Astrocyte of the spinal cord (primary cell): ENCODE measurements around the gene ACSF3.
A peak's percentile ranks its signal among the peaks of the same experiment; 100 is the strongest.

Experiments used
- DNase-seq: peaks from one replicate; pipeline ENCODE4 v3.0.0; 2011; ENCODE audit warnings: low read depth, low spot score
- H3K4me3 ChIP-seq: 2 replicates; pipeline ENCODE4 v1.5.1; 2011; ENCODE audit warnings: low read depth, mild to moderate bottlenecking, low read length, moderate library complexity
- in situ Hi-C: cut with HindIII; loops from 2 replicates; pipeline ENCODE4 v1.10.0; 2017; ENCODE audit warnings: low sequenced_read_pairs
- TF ChIP-seq, protein P1 (sequence below): IDR thresholded peaks from 2 replicates; pipeline ENCODE4 v1.5.1; 2012; ENCODE audit warnings: low read depth, mild to moderate bottlenecking, low read length, inconsistent platforms

The ACSF3 gene

DNA sequence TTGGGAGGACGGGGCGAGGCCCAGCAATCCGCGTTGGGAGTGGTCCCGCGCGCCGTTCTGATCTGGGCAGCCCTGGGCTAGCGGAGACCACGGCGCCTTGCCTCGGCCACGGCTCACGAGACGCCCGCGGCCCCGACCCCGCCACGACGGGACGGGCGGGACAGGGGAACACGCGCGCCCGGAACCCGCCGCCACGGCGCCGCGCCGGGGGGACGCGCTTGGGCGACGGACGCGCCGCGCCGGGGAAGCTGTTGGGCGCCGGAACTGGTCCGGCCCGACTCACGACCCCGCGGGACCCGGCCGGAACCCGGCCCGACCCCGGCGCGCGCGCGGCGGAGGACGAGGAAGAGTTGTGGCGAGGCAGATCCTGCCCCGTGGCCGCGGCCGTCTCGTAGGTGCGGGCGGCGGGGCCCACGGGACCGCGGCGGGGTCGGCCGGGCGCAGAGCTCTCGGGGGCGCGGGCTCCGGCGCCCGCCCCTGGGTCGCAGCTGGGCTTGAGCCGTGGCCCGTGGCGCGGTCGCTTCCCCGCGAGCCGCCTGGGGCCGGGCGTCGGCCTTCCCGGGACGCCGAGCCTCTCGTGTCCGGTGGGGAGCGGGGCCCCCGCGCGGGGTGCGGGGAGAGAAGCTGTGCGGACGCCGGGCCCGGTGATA lies at the start of gene ACSF3:
ACSF3 (plus strand) TSS at position 251 of the 650 bp plus-strand sequence. CDS start 6,830 bp downstream, outside the sequence.
- H3K4me3 ChIP-seq, result peak within 1 kb of the TSS; percentile 72
- TF ChIP-seq, protein P1, sequence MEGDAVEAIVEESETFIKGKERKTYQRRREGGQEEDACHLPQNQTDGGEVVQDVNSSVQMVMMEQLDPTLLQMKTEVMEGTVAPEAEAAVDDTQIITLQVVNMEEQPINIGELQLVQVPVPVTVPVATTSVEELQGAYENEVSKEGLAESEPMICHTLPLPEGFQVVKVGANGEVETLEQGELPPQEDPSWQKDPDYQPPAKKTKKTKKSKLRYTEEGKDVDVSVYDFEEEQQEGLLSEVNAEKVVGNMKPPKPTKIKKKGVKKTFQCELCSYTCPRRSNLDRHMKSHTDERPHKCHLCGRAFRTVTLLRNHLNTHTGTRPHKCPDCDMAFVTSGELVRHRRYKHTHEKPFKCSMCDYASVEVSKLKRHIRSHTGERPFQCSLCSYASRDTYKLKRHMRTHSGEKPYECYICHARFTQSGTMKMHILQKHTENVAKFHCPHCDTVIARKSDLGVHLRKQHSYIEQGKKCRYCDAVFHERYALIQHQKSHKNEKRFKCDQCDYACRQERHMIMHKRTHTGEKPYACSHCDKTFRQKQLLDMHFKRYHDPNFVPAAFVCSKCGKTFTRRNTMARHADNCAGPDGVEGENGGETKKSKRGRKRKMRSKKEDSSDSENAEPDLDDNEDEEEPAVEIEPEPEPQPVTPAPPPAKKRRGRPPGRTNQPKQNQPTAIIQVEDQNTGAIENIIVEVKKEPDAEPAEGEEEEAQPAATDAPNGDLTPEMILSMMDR, result no peak
- peak; percentile 16 for DNase-seq
- in situ Hi-C loops, result no loop called here

DNA sequence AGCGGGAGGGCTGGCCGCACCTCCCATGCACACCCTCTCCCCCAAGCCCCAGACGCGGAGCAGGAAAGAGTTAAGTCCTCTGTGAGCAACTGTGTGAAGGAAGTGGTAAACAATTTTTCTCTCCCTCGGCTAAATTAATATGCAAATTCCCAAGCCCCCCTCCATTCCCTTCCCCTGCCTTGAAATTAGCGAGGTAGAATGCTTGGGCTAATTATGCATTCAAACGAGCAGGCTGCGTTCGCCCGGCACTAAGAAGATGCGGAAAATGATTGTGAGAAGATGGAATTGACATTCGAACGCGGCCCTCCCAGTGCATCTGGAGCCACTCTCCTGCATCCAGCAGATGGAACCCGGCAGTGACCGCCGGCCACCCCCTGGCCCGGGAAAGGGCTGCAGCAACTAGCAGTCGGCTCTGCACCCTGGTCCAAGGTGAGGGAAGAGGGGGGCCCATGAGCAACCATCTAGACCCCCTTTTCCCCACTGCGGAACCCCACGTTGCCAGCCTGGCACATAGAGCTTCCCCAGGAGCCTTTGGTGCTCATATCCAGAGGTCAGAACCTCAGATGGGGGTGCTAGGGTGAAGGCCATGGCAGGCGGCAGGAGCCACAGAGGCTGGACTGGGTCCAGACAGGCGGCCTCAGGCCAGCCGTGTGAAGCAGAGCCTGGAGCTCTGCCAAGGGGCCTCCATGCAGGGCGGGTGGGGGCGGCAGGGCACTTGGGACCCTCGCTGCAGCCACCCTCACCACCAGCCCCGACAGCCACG lies 49.1 kb upstream of the ACSF3 start:
- in situ Hi-C loops, result no loop called here
- H3K4me3 ChIP-seq, result no peak overlapping the region
- no peak for DNase-seq
- TF ChIP-seq, protein P1, result no peak

DNA sequence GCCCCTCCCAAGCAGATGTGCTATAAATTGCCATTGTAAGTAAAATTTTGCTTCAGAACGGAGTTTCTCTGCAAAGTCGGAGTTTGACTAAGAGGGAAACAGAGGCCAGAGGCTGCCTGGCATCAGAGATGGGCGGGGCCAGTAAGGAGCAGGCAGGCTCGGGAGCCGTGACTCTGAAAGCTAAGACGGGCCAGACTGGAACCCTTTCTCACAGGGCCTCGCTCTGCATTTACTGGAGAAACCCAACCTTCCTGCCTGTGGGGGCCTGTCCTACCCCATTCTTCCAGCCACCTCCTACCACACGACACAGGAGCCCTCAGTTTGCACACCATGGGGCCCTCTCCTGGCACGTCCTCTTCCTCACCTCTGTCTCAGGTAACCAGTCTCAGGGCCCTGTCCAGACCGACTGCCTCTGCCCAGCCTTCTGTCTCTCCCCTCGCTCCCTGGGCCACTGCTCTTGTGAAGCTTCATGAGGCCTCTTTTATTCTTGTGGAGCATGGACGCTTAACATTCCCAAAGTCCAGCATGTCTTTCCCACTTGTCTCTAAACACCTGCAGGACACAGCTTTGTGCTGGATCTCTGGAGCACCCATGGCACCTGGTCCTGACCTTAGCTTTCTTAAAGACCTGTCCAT lies 48.4 kb upstream of the ACSF3 start:
- TF ChIP-seq, protein P1, result no peak
- no peak for DNase-seq
- no peak overlapping the region for H3K4me3 ChIP-seq
- in situ Hi-C loops, result no loop called here

DNA sequence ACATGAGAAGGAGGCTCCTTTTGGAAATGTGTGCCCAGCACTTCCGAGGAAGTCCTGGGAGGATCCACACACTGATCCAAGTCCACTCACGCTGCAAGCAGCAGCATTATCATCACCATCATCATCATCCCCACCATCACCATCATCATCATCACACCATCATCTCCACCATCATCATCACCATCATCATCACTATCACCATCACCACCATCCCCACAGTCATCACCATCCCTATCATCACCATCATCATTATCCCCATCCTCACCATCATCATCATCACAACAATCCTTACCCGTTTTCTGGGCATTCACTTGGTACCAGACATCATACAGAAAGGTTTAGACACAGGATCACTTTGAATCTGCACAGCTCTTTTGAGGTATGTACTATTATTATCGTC lies 47.8 kb upstream of the ACSF3 start:
- DNase-seq, result no peak
- H3K4me3 ChIP-seq, result no peak overlapping the region
- TF ChIP-seq, protein P1, result no peak
- in situ Hi-C loops, result no loop called here

DNA sequence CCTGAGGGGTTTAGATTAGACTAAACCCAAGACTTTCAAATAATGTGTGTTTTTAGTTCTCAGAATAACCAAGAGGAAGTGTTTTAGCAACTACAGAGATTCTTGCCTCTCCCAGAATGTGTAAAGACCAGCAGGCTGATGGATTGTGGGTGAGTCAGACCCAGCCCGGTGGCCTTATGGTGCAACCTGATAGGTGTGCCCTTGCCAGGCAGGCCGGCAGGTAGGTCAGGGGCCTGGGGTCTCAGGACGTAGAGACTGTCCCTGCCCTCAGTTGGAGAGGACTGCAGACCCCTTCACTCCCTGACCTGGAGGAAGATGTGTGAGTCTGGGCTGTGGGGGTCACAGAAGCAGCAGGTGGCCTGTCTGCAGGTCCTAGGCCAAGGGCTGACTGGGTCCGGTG lies 47.2 kb upstream of the ACSF3 start:
- in situ Hi-C loops, result no loop called here
- no peak overlapping the region for H3K4me3 ChIP-seq
- TF ChIP-seq, protein P1, result no peak
- no peak for DNase-seq

DNA sequence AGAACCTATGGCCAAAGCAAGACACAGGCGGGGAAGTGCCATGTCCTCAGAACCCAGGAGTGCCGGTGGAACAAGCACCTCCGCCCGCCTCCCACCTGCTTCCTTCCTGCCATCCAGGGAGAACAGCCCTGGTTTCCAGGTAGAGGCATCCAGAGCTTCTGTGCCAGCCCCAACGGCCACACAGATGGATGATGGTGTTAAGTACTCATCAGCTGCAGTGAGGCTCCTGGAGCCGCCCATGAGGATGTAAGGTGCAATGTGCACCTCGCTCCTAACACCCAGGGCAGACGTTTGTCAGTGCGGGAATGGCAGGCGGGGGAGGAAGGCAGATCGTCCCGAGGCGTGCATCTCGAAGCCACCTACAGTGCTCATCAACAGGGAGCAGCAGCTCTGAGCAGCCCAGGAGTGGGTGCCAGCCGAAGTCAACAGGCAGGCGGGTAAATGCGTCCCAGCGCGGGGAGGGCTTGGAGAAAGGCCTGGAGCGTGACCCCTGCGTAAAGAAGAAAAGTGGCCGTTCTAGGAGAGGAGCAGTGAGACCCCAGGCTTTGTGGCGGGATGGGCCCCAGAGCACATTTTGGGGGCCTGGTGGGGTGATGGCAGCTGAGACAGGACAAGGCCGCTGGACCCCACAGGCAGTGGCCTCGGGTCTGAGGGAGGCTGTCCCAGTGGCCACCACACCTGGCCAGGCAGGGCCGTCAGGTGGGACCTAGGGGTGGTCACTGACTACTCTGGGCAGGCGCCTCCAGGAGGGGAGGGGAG lies 46.1 kb upstream of the ACSF3 start:
- no peak for DNase-seq
- H3K4me3 ChIP-seq, result no peak overlapping the region
- TF ChIP-seq, protein P1, result no peak
- in situ Hi-C loops, result no loop called here
